ENCODE data around the gene ALDOB.
A peak's percentile ranks its signal among the peaks of the same experiment; 100 is the strongest.

The ALDOB gene

GRCh38 chr9:101427358-101427757, 8.2 kb downstream of the ALDOB start:
- no peak overlapping the region for H3K4me3 ChIP-seq (ENCODE audit: low read depth, low read length)
- no peak for TF ChIP-seq CTCF (IDR thresholded peaks at IDR 0.05; ENCODE audit: low read depth, low read length)
- DNase-seq: no peak
- no peak overlapping the region for H3K27ac ChIP-seq
- H3K27me3 ChIP-seq (ENCODE audit: insufficient read depth, low read depth, severe bottlenecking): no peaks in the 10 kb centered on the region
- H3K9me3 ChIP-seq (ENCODE audit: severe bottlenecking): no peaks in the 10 kb centered on the region
- H3K36me3 ChIP-seq: no peaks in the 10 kb centered on the region

GRCh38 chr9:101421653-101422065, 13.9 kb downstream of the ALDOB start:
- no peak for TF ChIP-seq CTCF (IDR thresholded peaks at IDR 0.05; ENCODE audit: low read depth, low read length)
- no peaks in the 10 kb centered on the region for H3K9me3 ChIP-seq (ENCODE audit: severe bottlenecking)
- H3K27me3 ChIP-seq (ENCODE audit: insufficient read depth, low read depth, severe bottlenecking): no peaks in the 10 kb centered on the region
- no peak for DNase-seq
- H3K27ac ChIP-seq: no peak overlapping the region
- H3K36me3 ChIP-seq: no peaks in the 10 kb centered on the region
- no peak overlapping the region for H3K4me3 ChIP-seq (ENCODE audit: low read depth, low read length)

- H3K4me3 ChIP-seq (ENCODE audit: low read depth, low read length): no peak overlapping the region
- H3K36me3 ChIP-seq: no peaks in the 10 kb centered on the region
- TF ChIP-seq CTCF (IDR thresholded peaks at IDR 0.05; ENCODE audit: low read depth, low read length): no peak
- no peak for DNase-seq
- H3K27ac ChIP-seq: no peak overlapping the region
- H3K9me3 ChIP-seq (ENCODE audit: severe bottlenecking): peaks cover 5% of the 10 kb centered on the region
- no peaks in the 10 kb centered on the region for H3K27me3 ChIP-seq (ENCODE audit: insufficient read depth, low read depth, severe bottlenecking)
These were observed 15.7 kb downstream of the ALDOB start for GRCh38 chr9:101419863-101420262.

- H3K27ac ChIP-seq: no peak overlapping the region; the same call in 1 of the 2 replicates
These were observed 16.8 kb downstream of the ALDOB start for GRCh38 chr9:101418518-101419430.

GRCh38 chr9:101417977-101418376, 17.6 kb downstream of the ALDOB start:
- H3K9me3 ChIP-seq (ENCODE audit: severe bottlenecking): peaks cover 5% of the 10 kb centered on the region
- TF ChIP-seq CTCF (IDR thresholded peaks at IDR 0.05; ENCODE audit: low read depth, low read length): no peak
- H3K4me3 ChIP-seq (ENCODE audit: low read depth, low read length): no peak overlapping the region
- DNase-seq: no peak
- H3K36me3 ChIP-seq: no peaks in the 10 kb centered on the region; the same call in 1 of the 2 replicates
- H3K27ac ChIP-seq: no peak overlapping the region
- H3K27me3 ChIP-seq (ENCODE audit: insufficient read depth, low read depth, severe bottlenecking): no peaks in the 10 kb centered on the region

More at GRCh38 chr9:101418518-101419430, 16.8 kb downstream of the ALDOB start:
- no peaks in the 10 kb centered on the region for H3K36me3 ChIP-seq
- DNase-seq: peak; percentile 44
- H3K4me3 ChIP-seq (ENCODE audit: low read depth, low read length): no peak overlapping the region
- H3K27me3 ChIP-seq (ENCODE audit: insufficient read depth, low read depth, severe bottlenecking): no peaks in the 10 kb centered on the region
- H3K9me3 ChIP-seq (ENCODE audit: severe bottlenecking): peaks cover 5% of the 10 kb centered on the region
- no peak for TF ChIP-seq CTCF (IDR thresholded peaks at IDR 0.05; ENCODE audit: low read depth, low read length)
